Activated naive CD8-positive, alpha-beta T cell treated with anti-CD3 and anti-CD28 coated beads, Interleukin-2, amount 50 U/mL, for 24 hours (primary cell): ENCODE results near the gene EPS15.
"Not testable (repeated sequence)": the region's sequence is repeated elsewhere in the genome, so short reads cannot be mapped to it uniquely, and the experiment has no call there.

ENCODE experiments used
- ATAC-seq: fragments of 150-1000 bp; cut with Tn5 transposase; one replicate; pipeline ENCODE4 v1.10.0; 2021
- DNase-seq: peaks from one replicate; pipeline ENCODE4 v3.0.0; 2021
- H3K27ac Mint-ChIP-seq: one replicate; pipeline ENCODE4 v1.8.0; 2021; ENCODE audit warnings: mild to moderate bottlenecking, mixed read lengths
- H3K27me3 Mint-ChIP-seq: one replicate; pipeline ENCODE4 v1.8.0; 2021; ENCODE audit warnings: mixed read lengths
- H3K36me3 Mint-ChIP-seq: one replicate; pipeline ENCODE4 v1.8.0; 2021; ENCODE audit warnings: low read depth, mixed read lengths
- H3K4me1 Mint-ChIP-seq: one replicate; pipeline ENCODE4 v1.8.0; 2021; ENCODE audit warnings: mixed read lengths
- H3K4me3 Mint-ChIP-seq: one replicate; pipeline ENCODE4 v1.8.0; 2021; ENCODE audit warnings: mild to moderate bottlenecking, moderate library complexity, mixed read lengths
- H3K9me3 Mint-ChIP-seq: one replicate; pipeline ENCODE4 v1.8.0; 2021; ENCODE audit warnings: mixed read lengths

EPS15 gene

GRCh38 chr1:51444096-51444495 lies 75.0 kb downstream of the EPS15 start:
- Mint-ChIP-seq H3K27ac (no peak overlapping the region), H3K4me3 (no peak overlapping the region), H3K36me3 (peaks cover 46% of the 10 kb centered on the region), H3K9me3 (no peaks in the 10 kb centered on the region), H3K27me3 (no peaks in the 10 kb centered on the region), H3K4me1 (peaks cover 37% of the 10 kb centered on the region)
- DNase-seq = no peak
- peak; percentile 66 for ATAC-seq

- no peak overlapping the region for H3K27ac Mint-ChIP-seq
- H3K4me3 Mint-ChIP-seq = no peak overlapping the region
- ATAC-seq (no peak), DNase-seq (no peak)
- no peaks in the 10 kb centered on the region for H3K27me3 Mint-ChIP-seq
- no peaks in the 10 kb centered on the region for H3K9me3 Mint-ChIP-seq
- peaks cover 43% of the 10 kb centered on the region for H3K4me1 Mint-ChIP-seq
- H3K36me3 Mint-ChIP-seq = peaks cover 51% of the 10 kb centered on the region
Observed at GRCh38 chr1:51443555-51443954, 75.5 kb downstream of the EPS15 start.

- DNase-seq (no peak), ATAC-seq (no peak)
- Mint-ChIP-seq H3K4me1 (peaks cover 43% of the 10 kb centered on the region), H3K36me3 (peaks cover 49% of the 10 kb centered on the region), H3K27ac (peak overlapping the region; percentile 23), H3K9me3 (no peaks in the 10 kb centered on the region), H3K27me3 (no peaks in the 10 kb centered on the region), H3K4me3 (no peak overlapping the region)
Observed at GRCh38 chr1:51442616-51443015, 76.5 kb downstream of the EPS15 start.

GRCh38 chr1:51442198-51442597 lies 76.9 kb downstream of the EPS15 start:
- no peaks in the 10 kb centered on the region for H3K9me3 Mint-ChIP-seq
- H3K36me3 Mint-ChIP-seq = peaks cover 47% of the 10 kb centered on the region
- peaks cover 43% of the 10 kb centered on the region for H3K4me1 Mint-ChIP-seq
- no peak overlapping the region for H3K4me3 Mint-ChIP-seq
- DNase-seq (no peak), ATAC-seq (peak; percentile 33)
- H3K27ac Mint-ChIP-seq = peak overlapping the region; percentile 23
- no peaks in the 10 kb centered on the region for H3K27me3 Mint-ChIP-seq

GRCh38 chr1:51439895-51440294 lies 79.2 kb downstream of the EPS15 start:
- no peak overlapping the region for H3K27ac Mint-ChIP-seq
- H3K27me3 Mint-ChIP-seq = no peaks in the 10 kb centered on the region
- no peak overlapping the region for H3K4me3 Mint-ChIP-seq
- DNase-seq = no peak
- peaks cover 47% of the 10 kb centered on the region for H3K36me3 Mint-ChIP-seq
- H3K9me3 Mint-ChIP-seq = no peaks in the 10 kb centered on the region
- no peak for ATAC-seq
- peaks cover 37% of the 10 kb centered on the region for H3K4me1 Mint-ChIP-seq

GRCh38 chr1:51439053-51439452 lies 80.0 kb downstream of the EPS15 start:
- no peaks in the 10 kb centered on the region for H3K9me3 Mint-ChIP-seq
- peaks cover 46% of the 10 kb centered on the region for H3K36me3 Mint-ChIP-seq
- H3K4me3 Mint-ChIP-seq = no peak overlapping the region
- ATAC-seq (no peak), DNase-seq (no peak)
- no peak overlapping the region for H3K27ac Mint-ChIP-seq
- peaks cover 36% of the 10 kb centered on the region for H3K4me1 Mint-ChIP-seq
- no peaks in the 10 kb centered on the region for H3K27me3 Mint-ChIP-seq

- not testable (repeated sequence) for H3K27ac Mint-ChIP-seq, H3K9me3 Mint-ChIP-seq, H3K27me3 Mint-ChIP-seq, H3K4me3 Mint-ChIP-seq, ATAC-seq, DNase-seq
- H3K36me3 Mint-ChIP-seq = peaks cover 39% of the 10 kb centered on the region
- H3K4me1 Mint-ChIP-seq = peaks cover 33% of the 10 kb centered on the region
Observed at GRCh38 chr1:51437391-51437790, 81.7 kb downstream of the EPS15 start.

GRCh38 chr1:51435878-51436277 lies 83.2 kb downstream of the EPS15 start:
- peaks cover 35% of the 10 kb centered on the region for H3K36me3 Mint-ChIP-seq
- ATAC-seq = no peak
- DNase-seq = no peak
- no peak overlapping the region for H3K27ac Mint-ChIP-seq
- no peaks in the 10 kb centered on the region for H3K27me3 Mint-ChIP-seq
- peaks cover 25% of the 10 kb centered on the region for H3K4me1 Mint-ChIP-seq
- H3K9me3 Mint-ChIP-seq = no peaks in the 10 kb centered on the region
- H3K4me3 Mint-ChIP-seq = no peak overlapping the region

GRCh38 chr1:51433972-51434510 lies 85.0 kb downstream of the EPS15 start:
- Mint-ChIP-seq H3K27ac (peak overlapping the region; percentile 62), H3K4me1 (peaks cover 26% of the 10 kb centered on the region), H3K9me3 (no peaks in the 10 kb centered on the region), H3K36me3 (peaks cover 37% of the 10 kb centered on the region), H3K4me3 (no peak overlapping the region), H3K27me3 (no peaks in the 10 kb centered on the region)
- DNase-seq (no peak), ATAC-seq (no peak)

GRCh38 chr1:51433269-51433971 lies 85.6 kb downstream of the EPS15 start:
- H3K27ac Mint-ChIP-seq = peak overlapping the region; percentile 62
- H3K27me3 Mint-ChIP-seq = no peaks in the 10 kb centered on the region
- ATAC-seq = peak; percentile 36
- peaks cover 36% of the 10 kb centered on the region for H3K36me3 Mint-ChIP-seq
- DNase-seq = no peak
- H3K4me1 Mint-ChIP-seq = peaks cover 21% of the 10 kb centered on the region
- H3K9me3 Mint-ChIP-seq = no peaks in the 10 kb centered on the region
- H3K4me3 Mint-ChIP-seq = no peak overlapping the region

GRCh38 chr1:51432146-51432545 lies 86.9 kb downstream of the EPS15 start:
- Mint-ChIP-seq H3K27ac (no peak overlapping the region), H3K27me3 (no peaks in the 10 kb centered on the region), H3K36me3 (peaks cover 46% of the 10 kb centered on the region), H3K9me3 (peaks cover 3% of the 10 kb centered on the region), H3K4me1 (peaks cover 21% of the 10 kb centered on the region), H3K4me3 (no peak overlapping the region)
- ATAC-seq (no peak), DNase-seq (no peak)

GRCh38 chr1:51427438-51427837 lies 91.6 kb downstream of the EPS15 start:
- Mint-ChIP-seq H3K27me3 (no peaks in the 10 kb centered on the region), H3K9me3 (peaks cover 3% of the 10 kb centered on the region), H3K27ac (no peak overlapping the region), H3K4me1 (peaks cover 6% of the 10 kb centered on the region), H3K4me3 (no peak overlapping the region), H3K36me3 (peaks cover 43% of the 10 kb centered on the region)
- DNase-seq (no peak), ATAC-seq (no peak)

GRCh38 chr1:51425955-51426354 lies 93.1 kb downstream of the EPS15 start:
- DNase-seq (no peak), ATAC-seq (no peak)
- peaks cover 53% of the 10 kb centered on the region for H3K36me3 Mint-ChIP-seq
- peaks cover 8% of the 10 kb centered on the region for H3K4me1 Mint-ChIP-seq
- H3K27me3 Mint-ChIP-seq = no peaks in the 10 kb centered on the region
- no peak overlapping the region for H3K4me3 Mint-ChIP-seq
- H3K27ac Mint-ChIP-seq = no peak overlapping the region
- peaks cover 3% of the 10 kb centered on the region for H3K9me3 Mint-ChIP-seq

GRCh38 chr1:51425273-51425672 lies 93.8 kb downstream of the EPS15 start:
- ATAC-seq (no peak), DNase-seq (no peak)
- H3K4me1 Mint-ChIP-seq = peaks cover 8% of the 10 kb centered on the region
- peaks cover 3% of the 10 kb centered on the region for H3K9me3 Mint-ChIP-seq
- H3K36me3 Mint-ChIP-seq = peaks cover 58% of the 10 kb centered on the region
- H3K27me3 Mint-ChIP-seq = no peaks in the 10 kb centered on the region
- H3K27ac Mint-ChIP-seq = no peak overlapping the region
- H3K4me3 Mint-ChIP-seq = no peak overlapping the region

GRCh38 chr1:51423073-51423821 lies 95.8 kb downstream of the EPS15 start:
- Mint-ChIP-seq H3K4me3 (no peak overlapping the region), H3K27me3 (no peaks in the 10 kb centered on the region), H3K27ac (peak overlapping the region; percentile 10), H3K4me1 (peaks cover 4% of the 10 kb centered on the region), H3K9me3 (peaks cover 2% of the 10 kb centered on the region), H3K36me3 (peaks cover 54% of the 10 kb centered on the region)
- DNase-seq (no peak), ATAC-seq (no peak)
